Measurements from ENCODE around the gene CCR7.
"Not testable (repeated sequence)": the region's sequence is repeated elsewhere in the genome, so short reads cannot be mapped to it uniquely, and the experiment has no call there.

CCR7 gene

DNA sequence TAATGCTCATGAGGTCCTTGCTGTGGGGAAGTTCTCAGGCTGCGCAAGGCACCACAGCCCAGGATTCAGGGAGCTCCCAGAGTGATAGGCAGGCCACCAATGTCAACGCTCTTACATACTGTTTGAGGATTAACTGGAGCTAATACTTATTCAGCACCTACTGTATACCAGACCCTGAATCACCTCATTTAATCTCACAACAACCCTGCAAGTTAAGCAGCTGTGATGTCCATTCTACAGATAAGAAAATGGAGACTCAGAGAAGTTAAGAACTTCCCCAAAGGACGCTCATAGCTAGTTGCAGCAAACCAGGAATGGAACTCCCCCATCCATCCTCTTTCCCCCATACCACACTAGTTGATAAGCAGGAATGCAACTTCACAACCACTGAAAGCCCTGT, 25.5 kb upstream of the CCR7 start:
- Histone ChIP-seq H3K4me3 (ENCODE audit: low read depth, low read length) (no peak overlapping the region), H3K27me3 (ENCODE audit: control insufficient read depth, insufficient read depth, low read length) (no peaks in the 10 kb centered on the region), H3K9me3 (ENCODE audit: control insufficient read depth, insufficient read depth, low read length) (no peaks in the 10 kb centered on the region), H3K4me1 (ENCODE audit: control insufficient read depth, insufficient read depth, low read length) (no peaks in the 10 kb centered on the region), H3K9ac (ENCODE audit: low read depth, low read length) (no peak overlapping the region), H3K27ac (ENCODE audit: low read depth, low read length) (no peak overlapping the region), H3K36me3 (ENCODE audit: control insufficient read depth, insufficient read depth, low read length) (no peaks in the 10 kb centered on the region)

DNA sequence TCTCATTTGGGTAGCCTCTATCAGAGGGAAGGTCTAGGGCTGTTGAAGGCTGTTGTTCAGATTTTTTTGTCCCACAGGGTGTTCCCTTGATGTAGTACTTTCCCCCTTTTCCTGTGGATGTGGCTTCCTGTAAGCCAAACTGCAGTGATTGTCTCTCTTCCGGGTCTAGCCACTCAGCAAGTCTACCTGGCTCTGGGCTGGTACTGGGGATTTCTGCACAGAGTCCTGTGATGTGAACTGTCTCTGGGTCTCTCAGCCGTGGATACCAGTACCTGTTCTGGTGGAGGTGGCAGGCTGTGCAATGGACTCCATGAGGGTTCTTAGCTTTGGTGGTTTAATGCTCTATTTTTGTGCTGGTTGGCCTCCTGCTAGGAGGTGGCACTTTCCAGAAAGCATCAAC, 23.3 kb upstream of the CCR7 start:
- Histone ChIP-seq H3K4me1 (ENCODE audit: control insufficient read depth, insufficient read depth, low read length) (no peaks in the 10 kb centered on the region), H3K27me3 (ENCODE audit: control insufficient read depth, insufficient read depth, low read length) (no peaks in the 10 kb centered on the region), H3K9me3 (ENCODE audit: control insufficient read depth, insufficient read depth, low read length) (no peaks in the 10 kb centered on the region), H3K9ac (ENCODE audit: low read depth, low read length) (no peak overlapping the region), H3K36me3 (ENCODE audit: control insufficient read depth, insufficient read depth, low read length) (no peaks in the 10 kb centered on the region), H3K4me3 (ENCODE audit: low read depth, low read length) (no peak overlapping the region), H3K27ac (ENCODE audit: low read depth, low read length) (no peak overlapping the region)

DNA sequence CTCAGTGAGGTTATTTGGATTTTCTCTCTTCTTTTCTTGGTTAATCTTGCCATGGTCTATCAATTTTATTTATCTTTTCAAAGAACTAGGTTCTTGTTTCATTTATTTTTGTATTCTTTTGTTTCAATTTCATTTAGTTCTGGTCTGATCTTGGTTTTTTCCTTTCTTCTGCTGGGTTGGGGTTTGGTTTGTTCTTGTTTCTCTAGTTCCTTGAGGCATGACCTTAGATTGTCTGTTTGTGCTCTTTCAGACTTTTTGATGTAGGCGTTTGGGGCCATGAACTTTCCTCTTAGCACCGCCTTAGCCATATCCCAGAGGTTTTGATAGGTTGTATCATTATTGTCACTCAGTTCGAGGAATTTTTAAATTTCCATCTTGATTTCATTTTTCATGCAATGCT, 21.0 kb upstream of the CCR7 start:
- not testable (repeated sequence) for H3K4me1 ChIP-seq (ENCODE audit: control insufficient read depth, insufficient read depth, low read length); H3K9ac ChIP-seq (ENCODE audit: low read depth, low read length); H3K4me3 ChIP-seq (ENCODE audit: low read depth, low read length); H3K9me3 ChIP-seq (ENCODE audit: control insufficient read depth, insufficient read depth, low read length); H3K36me3 ChIP-seq (ENCODE audit: control insufficient read depth, insufficient read depth, low read length); H3K27me3 ChIP-seq (ENCODE audit: control insufficient read depth, insufficient read depth, low read length); H3K27ac ChIP-seq (ENCODE audit: low read depth, low read length)

DNA sequence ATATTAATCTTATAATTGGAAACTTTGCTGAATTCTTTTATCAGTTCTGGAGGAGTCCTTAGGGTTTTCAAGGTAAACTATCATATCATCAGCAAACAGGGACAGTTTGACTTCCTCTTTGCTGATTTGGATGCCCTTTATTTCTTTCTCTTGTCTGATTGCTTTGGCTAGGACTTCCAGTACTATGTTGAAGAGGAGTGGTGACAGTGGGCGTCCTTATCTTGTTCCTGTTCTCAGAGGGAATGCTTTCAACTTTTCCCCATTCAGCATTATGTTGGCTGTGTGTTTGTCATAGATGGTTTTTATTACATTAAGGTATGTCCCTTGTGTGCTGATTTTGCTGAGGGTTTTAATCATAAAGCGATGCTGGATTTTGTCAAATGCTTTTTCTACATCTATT, 19.7 kb upstream of the CCR7 start:
- H3K27ac ChIP-seq (ENCODE audit: low read depth, low read length); H3K9ac ChIP-seq (ENCODE audit: low read depth, low read length); H3K4me3 ChIP-seq (ENCODE audit: low read depth, low read length); H3K36me3 ChIP-seq (ENCODE audit: control insufficient read depth, insufficient read depth, low read length); H3K9me3 ChIP-seq (ENCODE audit: control insufficient read depth, insufficient read depth, low read length); H3K27me3 ChIP-seq (ENCODE audit: control insufficient read depth, insufficient read depth, low read length); H3K4me1 ChIP-seq (ENCODE audit: control insufficient read depth, insufficient read depth, low read length): not testable (repeated sequence)

DNA sequence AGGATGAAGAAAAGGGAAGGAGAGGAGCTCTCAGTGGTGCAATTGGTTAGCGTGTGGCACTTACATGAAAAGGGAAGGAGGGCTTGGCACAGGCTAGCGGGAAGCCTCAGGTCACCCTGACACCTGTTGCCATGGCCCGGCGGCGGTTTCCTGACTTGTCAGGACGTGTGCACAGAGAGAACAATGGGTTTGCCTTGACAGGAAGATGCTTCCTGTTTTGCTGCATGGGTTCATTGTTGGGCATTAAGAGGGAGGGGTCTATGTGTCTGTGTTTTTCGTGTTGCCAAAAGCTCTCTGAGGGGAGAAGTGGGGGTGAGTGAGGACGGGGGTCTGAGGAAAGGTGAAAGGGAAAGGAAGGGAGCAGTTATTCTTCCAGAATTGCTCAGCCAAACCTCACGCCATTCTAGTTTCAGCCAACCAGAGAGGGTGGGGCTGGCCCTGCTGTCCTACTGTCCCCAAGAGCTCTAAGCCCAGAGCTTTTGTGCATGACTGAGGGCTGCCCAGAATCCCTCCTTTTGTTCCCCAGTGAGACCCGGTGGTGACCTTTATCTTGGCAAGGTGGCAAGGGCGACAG, 17.1 kb upstream of the CCR7 start:
- Histone ChIP-seq H3K27me3 (ENCODE audit: control insufficient read depth, insufficient read depth, low read length) (no peaks in the 10 kb centered on the region), H3K27ac (ENCODE audit: low read depth, low read length) (no peak overlapping the region), H3K9me3 (ENCODE audit: control insufficient read depth, insufficient read depth, low read length) (no peaks in the 10 kb centered on the region), H3K9ac (ENCODE audit: low read depth, low read length) (no peak overlapping the region), H3K36me3 (ENCODE audit: control insufficient read depth, insufficient read depth, low read length) (no peaks in the 10 kb centered on the region), H3K4me3 (ENCODE audit: low read depth, low read length) (no peak overlapping the region), H3K4me1 (ENCODE audit: control insufficient read depth, insufficient read depth, low read length) (no peaks in the 10 kb centered on the region)

DNA sequence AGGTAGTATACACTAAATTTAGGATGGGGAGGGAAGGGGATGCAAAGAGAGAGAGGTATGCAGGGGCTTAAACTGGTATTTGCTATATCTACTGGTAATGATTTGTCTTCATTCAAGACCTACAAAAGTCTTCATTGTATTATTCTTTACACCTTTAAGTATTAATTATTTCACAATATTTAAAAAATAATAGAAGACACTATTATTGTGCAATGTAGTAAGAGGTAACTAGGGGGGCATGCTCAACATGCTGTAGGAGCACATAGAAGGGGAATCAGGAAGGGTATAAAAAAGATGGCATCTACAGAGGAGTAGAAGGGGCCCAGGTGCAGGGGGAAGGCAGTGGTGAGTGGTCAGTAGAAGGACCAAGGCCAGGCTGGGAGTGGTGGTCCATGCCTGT, 14.9 kb upstream of the CCR7 start:
- no peak overlapping the region for H3K27ac ChIP-seq (ENCODE audit: low read depth, low read length)
- no peaks in the 10 kb centered on the region for H3K27me3 ChIP-seq (ENCODE audit: control insufficient read depth, insufficient read depth, low read length)
- no peaks in the 10 kb centered on the region for H3K36me3 ChIP-seq (ENCODE audit: control insufficient read depth, insufficient read depth, low read length)
- H3K4me3 ChIP-seq (ENCODE audit: low read depth, low read length): no peak overlapping the region
- no peaks in the 10 kb centered on the region for H3K9me3 ChIP-seq (ENCODE audit: control insufficient read depth, insufficient read depth, low read length)
- no peak overlapping the region for H3K9ac ChIP-seq (ENCODE audit: low read depth, low read length)
- H3K4me1 ChIP-seq (ENCODE audit: control insufficient read depth, insufficient read depth, low read length): no peaks in the 10 kb centered on the region

DNA sequence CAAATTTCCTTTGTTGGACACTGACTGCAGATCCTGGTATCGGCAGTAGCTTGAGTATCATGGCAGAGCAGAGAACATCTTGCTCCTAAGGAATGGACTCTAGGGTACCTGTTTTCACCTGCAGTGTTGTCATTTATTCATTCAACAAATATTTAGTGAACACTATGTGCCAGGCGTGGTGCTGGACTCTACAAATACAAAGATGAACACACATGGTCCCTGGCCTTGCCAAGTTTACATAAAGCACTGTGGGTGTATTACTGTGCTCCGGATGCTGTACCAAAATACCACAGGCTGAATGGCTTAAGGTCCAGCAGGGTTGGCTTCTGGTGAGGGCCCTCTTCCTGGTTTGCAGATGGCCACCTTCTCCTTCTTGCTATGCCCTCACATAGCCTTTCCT, 14.2 kb upstream of the CCR7 start:
- no peaks in the 10 kb centered on the region for H3K27me3 ChIP-seq (ENCODE audit: control insufficient read depth, insufficient read depth, low read length)
- no peak overlapping the region for H3K4me3 ChIP-seq (ENCODE audit: low read depth, low read length)
- no peaks in the 10 kb centered on the region for H3K36me3 ChIP-seq (ENCODE audit: control insufficient read depth, insufficient read depth, low read length)
- H3K9ac ChIP-seq (ENCODE audit: low read depth, low read length): no peak overlapping the region
- no peak overlapping the region for H3K27ac ChIP-seq (ENCODE audit: low read depth, low read length)
- no peaks in the 10 kb centered on the region for H3K9me3 ChIP-seq (ENCODE audit: control insufficient read depth, insufficient read depth, low read length)
- no peaks in the 10 kb centered on the region for H3K4me1 ChIP-seq (ENCODE audit: control insufficient read depth, insufficient read depth, low read length)

DNA sequence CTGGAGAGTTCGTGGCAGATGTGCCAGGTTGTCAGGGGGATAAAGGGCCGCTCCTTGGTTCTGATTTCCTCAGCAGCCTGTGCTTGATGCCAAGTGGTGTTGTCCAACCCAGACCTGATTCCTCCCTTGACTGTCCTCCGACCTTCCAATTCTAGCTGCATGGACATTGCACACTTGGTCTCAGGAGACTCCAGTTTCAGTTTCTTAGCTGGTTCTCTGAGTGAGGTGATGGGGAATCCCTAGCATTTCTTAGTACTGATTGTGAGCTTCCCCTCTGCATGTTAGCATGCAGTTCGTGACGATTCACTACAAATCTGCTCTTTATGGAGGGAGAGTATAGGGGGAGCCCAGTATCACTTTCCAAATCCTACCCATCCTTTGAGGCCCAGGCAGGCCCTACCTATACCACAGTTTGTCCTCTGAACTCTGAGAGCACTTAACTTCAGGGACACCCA, 12.4 kb upstream of the CCR7 start:
- Histone ChIP-seq H3K9me3 (ENCODE audit: control insufficient read depth, insufficient read depth, low read length) (no peaks in the 10 kb centered on the region), H3K36me3 (ENCODE audit: control insufficient read depth, insufficient read depth, low read length) (no peaks in the 10 kb centered on the region), H3K9ac (ENCODE audit: low read depth, low read length) (no peak overlapping the region), H3K27ac (ENCODE audit: low read depth, low read length) (no peak overlapping the region), H3K27me3 (ENCODE audit: control insufficient read depth, insufficient read depth, low read length) (no peaks in the 10 kb centered on the region), H3K4me3 (ENCODE audit: low read depth, low read length) (no peak overlapping the region), H3K4me1 (ENCODE audit: control insufficient read depth, insufficient read depth, low read length) (no peaks in the 10 kb centered on the region)

DNA sequence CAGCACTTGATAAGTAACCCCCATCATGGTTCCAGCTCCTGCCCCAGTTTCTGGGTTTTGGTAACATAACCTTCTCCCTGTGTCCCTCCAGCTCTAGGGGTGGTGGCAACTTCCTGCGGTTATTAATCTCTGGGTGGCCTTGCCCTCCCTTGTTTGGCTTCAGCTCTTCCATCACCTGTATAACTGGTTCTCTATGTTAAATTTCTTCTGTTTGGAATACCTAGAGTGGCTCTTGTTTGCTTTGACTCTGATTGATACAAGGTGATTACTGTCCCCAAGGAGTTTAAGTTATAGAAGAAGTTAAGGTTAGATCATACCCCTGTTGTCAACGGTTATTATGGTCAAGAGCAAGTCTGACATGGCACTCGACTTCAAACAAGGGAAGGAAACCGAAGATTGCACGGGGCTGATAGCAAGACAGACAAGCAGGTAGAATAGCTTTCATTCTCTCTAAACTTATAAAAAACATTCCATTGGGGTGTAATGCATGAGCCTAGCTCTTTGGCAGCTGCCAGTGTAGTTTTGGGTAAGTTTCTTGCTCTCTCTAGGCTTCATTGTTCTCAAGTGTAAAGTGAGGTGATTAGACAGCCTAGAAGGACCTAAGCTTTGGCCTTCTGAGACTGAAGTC, 11.0 kb upstream of the CCR7 start:
- no peaks in the 10 kb centered on the region for H3K9me3 ChIP-seq (ENCODE audit: control insufficient read depth, insufficient read depth, low read length)
- H3K27ac ChIP-seq (ENCODE audit: low read depth, low read length): no peak overlapping the region
- no peaks in the 10 kb centered on the region for H3K36me3 ChIP-seq (ENCODE audit: control insufficient read depth, insufficient read depth, low read length)
- H3K9ac ChIP-seq (ENCODE audit: low read depth, low read length): no peak overlapping the region
- no peaks in the 10 kb centered on the region for H3K27me3 ChIP-seq (ENCODE audit: control insufficient read depth, insufficient read depth, low read length)
- no peaks in the 10 kb centered on the region for H3K4me1 ChIP-seq (ENCODE audit: control insufficient read depth, insufficient read depth, low read length)
- no peak overlapping the region for H3K4me3 ChIP-seq (ENCODE audit: low read depth, low read length)

DNA sequence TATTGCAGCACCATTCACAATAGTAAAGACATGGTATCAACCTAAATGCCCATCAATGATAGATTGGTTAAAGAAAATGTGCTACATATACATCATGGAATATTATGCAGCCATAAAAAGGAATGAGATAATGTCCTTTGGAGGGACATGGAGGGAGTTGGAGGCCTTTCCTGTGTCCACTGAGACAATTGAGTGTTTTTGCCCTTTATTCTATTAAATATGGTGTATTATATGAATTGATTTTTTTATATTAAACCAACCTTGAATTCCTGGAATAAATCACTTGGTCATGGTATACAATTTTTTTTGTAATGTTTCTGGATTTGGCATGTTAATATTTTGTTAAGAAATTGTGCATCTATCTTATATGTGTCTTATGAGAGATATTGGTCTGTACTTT, 9.0 kb upstream of the CCR7 start:
- Histone ChIP-seq H3K36me3 (ENCODE audit: control insufficient read depth, insufficient read depth, low read length) (no peaks in the 10 kb centered on the region), H3K9me3 (ENCODE audit: control insufficient read depth, insufficient read depth, low read length) (no peaks in the 10 kb centered on the region), H3K4me3 (ENCODE audit: low read depth, low read length) (no peak overlapping the region), H3K27ac (ENCODE audit: low read depth, low read length) (no peak overlapping the region), H3K27me3 (ENCODE audit: control insufficient read depth, insufficient read depth, low read length) (no peaks in the 10 kb centered on the region), H3K9ac (ENCODE audit: low read depth, low read length) (no peak overlapping the region), H3K4me1 (ENCODE audit: control insufficient read depth, insufficient read depth, low read length) (no peaks in the 10 kb centered on the region)

DNA sequence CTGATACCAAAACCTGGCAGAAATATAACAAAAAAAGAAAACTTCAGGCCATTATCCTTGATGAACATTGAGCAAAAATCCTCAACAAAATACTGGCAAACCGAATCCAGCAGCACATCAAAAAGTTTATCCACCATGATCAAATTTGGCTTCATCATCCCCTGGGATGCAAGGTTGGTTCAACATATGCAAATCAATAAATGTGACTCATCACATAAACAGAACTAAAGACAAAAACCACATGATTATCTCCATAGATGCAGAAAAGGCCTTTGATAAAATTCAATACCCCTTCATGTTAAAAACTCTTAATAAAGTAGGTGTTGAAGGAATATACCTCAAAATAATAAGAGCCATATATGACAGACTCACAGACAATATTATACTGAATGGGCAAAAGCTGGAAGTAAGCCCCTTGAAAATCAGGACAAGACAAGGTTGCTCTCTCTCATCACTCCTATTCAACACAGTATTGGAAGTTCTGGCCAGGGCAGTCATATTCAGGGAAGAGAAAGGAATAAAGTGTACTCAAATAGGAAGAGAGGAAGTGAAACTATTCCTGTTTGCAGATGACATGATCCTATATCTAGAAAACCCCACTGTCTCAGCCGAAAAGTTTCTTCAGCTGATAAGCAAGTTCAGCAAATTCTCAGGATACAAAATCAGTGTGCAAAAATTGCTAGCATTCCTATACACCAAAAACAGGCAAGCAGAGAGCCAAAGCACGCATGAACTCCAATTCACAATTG, 7.1 kb upstream of the CCR7 start:
- not testable (repeated sequence) for H3K4me3 ChIP-seq (ENCODE audit: low read depth, low read length); H3K36me3 ChIP-seq (ENCODE audit: control insufficient read depth, insufficient read depth, low read length); H3K27ac ChIP-seq (ENCODE audit: low read depth, low read length); H3K9ac ChIP-seq (ENCODE audit: low read depth, low read length); H3K4me1 ChIP-seq (ENCODE audit: control insufficient read depth, insufficient read depth, low read length); H3K27me3 ChIP-seq (ENCODE audit: control insufficient read depth, insufficient read depth, low read length); H3K9me3 ChIP-seq (ENCODE audit: control insufficient read depth, insufficient read depth, low read length)
